Endothelial cell of umbilical vein (primary cell): ENCODE results near the gene NUBPL. TPM values are rescaled to one million over a fixed set of nuclear protein-coding genes. Genes with fewer than 3 reads are reported as not detected.
A peak's percentile ranks its signal among the peaks of the same experiment; 100 is the strongest.

ENCODE experiments used
- Bru-seq: library from RNA; stranded (reverse); fragments of 400-500 nt; gene quantifications from one replicate; lab custom pipeline; 2021; lab: Mats Ljungman, UMichigan
- BruChase-seq, 2 experiments: library from RNA; stranded (reverse); fragments of 400-500 nt; gene quantifications; one replicate each; lab custom pipeline; 2021; lab: Mats Ljungman, UMichigan
- BruUV-seq: library from RNA; stranded (reverse); fragments of 400-500 nt; replicated peaks from 2 replicates; lab custom pipeline; 2021; lab: Mats Ljungman, UMichigan
- CTCF ChIA-PET: fragments of 300-600, 350-600 bp; sonication (Branson Sonifier 250); formaldehyde crosslinking; loops from one replicate; lab custom pipeline; 2021; ENCODE audit warnings: antibody characterized with exemption, inconsistent platforms; lab: Charles Lee
- POLR2A ChIA-PET: fragments of 300-600, 350-600 bp; sonication (Branson Sonifier 250); formaldehyde crosslinking; loops from one replicate; lab custom pipeline; 2021; ENCODE audit warnings: antibody characterized with exemption, inconsistent platforms; lab: Charles Lee
- DNase-seq: peaks from one replicate; pipeline ENCODE4 v3.0.0-alpha.2; 2011; ENCODE audit warnings: low read depth, low spot score
- FAIRE-seq: peaks from 2 replicates; lab custom pipeline; 2011; peaks lifted over from hg19 to GRCh38; lab: Jason Lieb, UNC
- H2AFZ ChIP-seq: 2 replicates; pipeline ENCODE4 v1.6.0; 2012; ENCODE audit warnings: low read depth, low read length, control low read depth, inconsistent platforms
- H3K27ac ChIP-seq: 2 replicates; pipeline ENCODE4 v1.5.1; 2011; ENCODE audit warnings: low read depth, mild to moderate bottlenecking, control low read depth, low read length, moderate library complexity; ENCODE audit not compliant: insufficient read depth
- H3K27me3 ChIP-seq, 2 experiments: 2 replicates each; pipeline versions ENCODE4 v1.6.0 to v1.6.1; 2011; ENCODE audit warnings: low read length in 2 of 2, mixed read lengths in 1 of 2; ENCODE audit not compliant: control insufficient read depth in 2 of 2, insufficient read depth in 2 of 2
- H3K36me3 ChIP-seq, 2 experiments: 2 replicates in 1 of 2; 3 replicates in 1 of 2; pipeline ENCODE4 v1.5.1; 2011; ENCODE audit warnings: low read length in 2 of 2, mild to moderate bottlenecking in 1 of 2, moderate library complexity in 1 of 2; ENCODE audit not compliant: control insufficient read depth in 2 of 2, insufficient read depth in 2 of 2; ENCODE audit errors: extremely low read depth in 1 of 2
- H3K4me1 ChIP-seq: 3 replicates; pipeline ENCODE4 v1.5.1; 2011; ENCODE audit warnings: mild to moderate bottlenecking, low read length; ENCODE audit not compliant: control insufficient read depth, insufficient read depth; ENCODE audit errors: extremely low read depth
- H3K4me2 ChIP-seq: 2 replicates; pipeline ENCODE4 v1.6.1; 2011; ENCODE audit warnings: low read length, control low read depth, mixed read lengths; ENCODE audit not compliant: insufficient read depth
- H3K4me3 ChIP-seq, 3 experiments: fragments of 200-600 bp in 1 of 3; sonication (generic), shearing (Covaris generic) in 1 of 3; replicated peaks in 1 of 3; 2 replicates each; pipeline ENCODE4 v1.5.1; 2011 to 2016; ENCODE audit warnings: control low read depth in 3 of 3, low read length in 3 of 3, mild to moderate bottlenecking in 2 of 3, inconsistent platforms in 1 of 3, low read depth in 1 of 3, moderate library complexity in 1 of 3; ENCODE audit not compliant: insufficient read depth in 1 of 3
- H3K79me2 ChIP-seq: 2 replicates; pipeline ENCODE4 v1.6.0; 2012; ENCODE audit warnings: low read length, inconsistent platforms; ENCODE audit not compliant: control insufficient read depth, insufficient read depth
- H3K9ac ChIP-seq: replicated peaks from 2 replicates; pipeline ENCODE3; 2011; ENCODE audit warnings: low read length, control low read depth; ENCODE audit not compliant: insufficient read depth; ENCODE audit errors: extremely low read depth
- H3K9me1 ChIP-seq: replicated peaks from 3 replicates; pipeline ENCODE4 v1.6.0; 2011; ENCODE audit warnings: mild to moderate bottlenecking, low read length; ENCODE audit not compliant: control insufficient read depth, insufficient read depth; ENCODE audit errors: extremely low read depth
- H3K9me3 ChIP-seq: replicated peaks from 2 replicates; pipeline ENCODE4 v1.5.1; 2012; ENCODE audit warnings: low read length, inconsistent platforms; ENCODE audit not compliant: control insufficient read depth, insufficient read depth
- H4K20me1 ChIP-seq: replicated peaks from 2 replicates; pipeline ENCODE3; 2011; ENCODE audit warnings: mild to moderate bottlenecking, low read length; ENCODE audit not compliant: control insufficient read depth, insufficient read depth; ENCODE audit errors: extremely low read depth
- GATA2 ChIP-seq: IDR thresholded peaks from 2 replicates; pipeline ENCODE4 v1.7.0; 2011; ENCODE audit warnings: low read depth, mild to moderate bottlenecking, moderate library complexity, mixed read lengths, low read length; ENCODE audit not compliant: insufficient read length, insufficient read depth
- JUN ChIP-seq: IDR thresholded peaks from 2 replicates; pipeline ENCODE4 v1.6.1; 2011; ENCODE audit warnings: borderline replicate concordance, low read depth; ENCODE audit not compliant: insufficient read length, insufficient read depth
- POLR2A ChIP-seq: IDR thresholded peaks from 2 replicates; pipeline ENCODE4 v1.6.1; 2012; ENCODE audit warnings: low read depth, mild to moderate bottlenecking, control low read depth, low read length
- POLR2AphosphoS5 ChIP-seq: IDR thresholded peaks from 2 replicates; pipeline ENCODE4 v1.6.1; 2012; ENCODE audit warnings: low read depth, mild to moderate bottlenecking, control low read depth, low read length, moderate library complexity; ENCODE audit not compliant: insufficient read depth
- dilution Hi-C: fragments of 300-500 bp; cut with MboI; formaldehyde crosslinking; loops from one replicate; pipeline ENCODE4 v1.15.0; 2019; ENCODE audit warnings: low sequenced_read_pairs; ENCODE audit not compliant: extremely low pct_ligation_motif_present
- intact Hi-C: fragments of 100-400 bp; cut with micrococcal nuclease; formaldehyde crosslinking; loops from one replicate; pipeline ENCODE4 v1.10.0; 2022
- long read RNA-seq: library from polyadenylated mRNA; stranded (forward); transcript quantifications from one replicate; pipeline ENCODE4 v2.0.0, GENCODE V29; 2021
- polyA minus RNA-seq, 3 experiments: library from RNA; depleted of rRNA, polyadenylated mRNA; stranded (reverse); fragments of >200 nt; gene quantifications; 1 replicate in 1 of 3; 2 replicates in 2 of 3; pipeline ENCODE4 v1.2.3, GENCODE V29; 2011
- polyA plus RNA-seq, 4 experiments: library from polyadenylated mRNA; depleted of rRNA in 3 of 4; stranded (reverse) in 3 of 4; unstranded in 1 of 4; fragments of >200 nt; gene quantifications; 2 replicates each; pipeline versions ENCODE4 v1.2.1 to v1.2.3, GENCODE V29; 2011 to 2012; ENCODE audit warnings: missing spikeins in 1 of 4
- total RNA-seq: library from RNA; stranded (reverse); gene quantifications from 2 replicates; pipeline ENCODE4 v1.2.3, GENCODE V29; 2021

Gene NUBPL
- total RNA-seq, result 8.2 and 12.3 TPM in 2 replicates
- polyA plus RNA-seq, result 1.8 and 2.1 TPM in 2 replicates
- polyA plus RNA-seq (2011; cell fraction: cytosol; rRNA removed), result 3.0 and 3.1 TPM in 2 replicates
- 3.8 and 4.2 TPM in 2 replicates for polyA plus RNA-seq (2011; cell fraction: nucleus; rRNA removed)
- polyA plus RNA-seq (2012), result 4.1 and 5.5 TPM in 2 replicates
- 5.6 and 7.8 TPM in 2 replicates for polyA minus RNA-seq
- 3.9 TPM for polyA minus RNA-seq (2011; cell fraction: cytosol; rRNA and poly(A)+ RNA removed)
- 11.6 and 18.5 TPM in 2 replicates for polyA minus RNA-seq (2011; cell fraction: nucleus; rRNA and poly(A)+ RNA removed)
- percentile 61 among the genes with signal in this experiment for Bru-seq, nascent RNA
- percentile 48 among the genes with signal in this experiment for BruChase-seq, experiment 1, labeled RNA remaining after a 6-hour chase
- percentile 56 among the genes with signal in this experiment for BruChase-seq, experiment 2, labeled RNA remaining after a 2-hour chase
- long read RNA-seq, transcript NUBPL-201 (11 exons, 3,049 nt), result major isoform, 9 of 17 reads
- long read RNA-seq, partial matches to known transcripts, result 1 of 17 reads
- long read RNA-seq, other reads (novel, unspliced or antisense), result 6 of 17 reads

- no peaks in the 10 kb centered on the region for H3K9me3 ChIP-seq
- TF ChIP-seq POLR2AphosphoS5 (peak; percentile 63), POLR2A (peak; percentile 78), JUN (peak; percentile 80), GATA2 (no peak)
- peak within 1 kb of the TSS; percentile 75 for H2AFZ ChIP-seq
- dilution Hi-C loops, result no loop called here
- no peaks in the 10 kb centered on the region for H4K20me1 ChIP-seq
- peak within 1 kb of the TSS; percentile 88 for H3K4me2 ChIP-seq
- peak within 1 kb of the TSS; percentile 51 for H3K27ac ChIP-seq
- no peaks in the 10 kb centered on the region for H3K9me1 ChIP-seq
- DNase-seq (peak; percentile 95), FAIRE-seq (peak; percentile 91)
- H3K9ac ChIP-seq, result peak within 1 kb of the TSS; percentile 78
- intact Hi-C loops, result loop anchor here (2.0 to 5.0 kb wide), 4 partner anchors 104 to 856 kb away; partner anchors contain the start of genes ARHGAP5 and DTD2
- BruUV-seq, result no TSS peak
- peaks cover 4% of the 10 kb centered on the region for H3K4me1 ChIP-seq
- peak within 1 kb of the TSS; percentile 32 to 80 (median 73) for H3K4me3 ChIP-seq
- H3K36me3 ChIP-seq, result no peaks in the 10 kb centered on the region
- peaks cover 0 to 4% of the 10 kb centered on the region in 2 experiments for H3K27me3 ChIP-seq
- ChIA-PET CTCF (interaction anchor here (1.0 kb wide), 1 partner anchor 694 kb away, joined by 3 read pairs; no protein-coding TSS in a partner anchor), POLR2A (no interaction called here)
- no peaks in the 10 kb centered on the region for H3K79me2 ChIP-seq
Measured at GRCh38 chr14:31561155-31561846, at the start of gene NUBPL. Gene NUBPL, plus strand, starts transcription at chr14:31561404. Its CDS starts 36 bp downstream, at chr14:31561440.
